ENCODE data around the gene C1QL4.
"Not testable (repeated sequence)": the region's sequence is repeated elsewhere in the genome, so short reads cannot be mapped to it uniquely, and the experiment has no call there.

C1QL4 gene

GRCh38 chr12:49333778-49334177, 3.2 kb downstream of the C1QL4 start:
- not testable (repeated sequence) for DNase-seq (ENCODE audit: low spot score)

- no peak for DNase-seq (ENCODE audit: low spot score)
These were observed 4.1 kb downstream of the C1QL4 start for GRCh38 chr12:49332891-49333371.

GRCh38 chr12:49332441-49332861, 4.5 kb downstream of the C1QL4 start:
- no peak for DNase-seq (ENCODE audit: low spot score)

GRCh38 chr12:49331380-49332222, 5.4 kb downstream of the C1QL4 start:
- peak; percentile 40 for DNase-seq (ENCODE audit: low spot score)

- no peak for DNase-seq (ENCODE audit: low spot score)
These were observed 6.2 kb downstream of the C1QL4 start for GRCh38 chr12:49330631-49331379.

GRCh38 chr12:49330032-49330619, 6.9 kb downstream of the C1QL4 start:
- no peak for DNase-seq (ENCODE audit: low spot score)

GRCh38 chr12:49328816-49329215, 8.2 kb downstream of the C1QL4 start:
- no peak for DNase-seq (ENCODE audit: low spot score)

GRCh38 chr12:49327887-49328286, 9.1 kb downstream of the C1QL4 start:
- DNase-seq (ENCODE audit: low spot score): no peak

GRCh38 chr12:49327368-49327767, 9.6 kb downstream of the C1QL4 start:
- no peak for DNase-seq (ENCODE audit: low spot score)

GRCh38 chr12:49325606-49326005, 11.4 kb downstream of the C1QL4 start:
- no peak for DNase-seq (ENCODE audit: low spot score)

- no peak for DNase-seq (ENCODE audit: low spot score)
These were observed 13.4 kb downstream of the C1QL4 start for GRCh38 chr12:49323524-49324097.

GRCh38 chr12:49322708-49323523, 14.1 kb downstream of the C1QL4 start, which contains the start of gene TROAP:
TROAP (plus strand) TSS chr12:49323255; CDS start chr12:49323609, 354 bp downstream.
- peak; percentile 98 for DNase-seq (ENCODE audit: low spot score)

GRCh38 chr12:49322367-49322707, 14.7 kb downstream of the C1QL4 start:
- DNase-seq (ENCODE audit: low spot score): no peak

- not testable (repeated sequence) for DNase-seq (ENCODE audit: low spot score)
These were observed 16.4 kb downstream of the C1QL4 start for GRCh38 chr12:49320411-49321103.

- not testable (repeated sequence) for DNase-seq (ENCODE audit: low spot score)
These were observed 19.9 kb downstream of the C1QL4 start for GRCh38 chr12:49317118-49317517.

GRCh38 chr12:49314811-49315210, 22.2 kb downstream of the C1QL4 start:
- DNase-seq (ENCODE audit: low spot score): no peak

GRCh38 chr12:49310451-49311000, 26.5 kb downstream of the C1QL4 start:
- DNase-seq (ENCODE audit: low spot score): not testable (repeated sequence)

GRCh38 chr12:49309386-49309785, 27.6 kb downstream of the C1QL4 start:
- no peak for DNase-seq (ENCODE audit: low spot score)

GRCh38 chr12:49305762-49306510, 31.1 kb downstream of the C1QL4 start:
- DNase-seq (ENCODE audit: low spot score): no peak

- DNase-seq (ENCODE audit: low spot score): no peak
These were observed 32.8 kb downstream of the C1QL4 start for GRCh38 chr12:49304161-49304560.

All from putamen (tissue), 1 donor.